RWPE2 (cell line): Measurements from ENCODE around the gene MEG3.
A peak's percentile ranks its signal among the peaks of the same experiment; 100 is the strongest.

ENCODE experiments used
- ATAC-seq: fragments of 200-7000 bp; cut with Tn5 transposase; 3 replicates; pipeline ENCODE4 v1.9.1; 2021; ENCODE audit warnings: low read depth
- DNase-seq: peaks from one replicate; pipeline ENCODE4 v3.0.0-alpha.2; 2020; ENCODE audit warnings: low spot score
- H3K27ac ChIP-seq: fragments of 450-650 bp; 2 replicates; pipeline ENCODE4 v1.5.1; 2017; ENCODE audit warnings: mild to moderate bottlenecking; ENCODE audit not compliant: poor library complexity, severe bottlenecking
- H3K27me3 ChIP-seq: fragments of 250-450 bp; sonication (Bioruptor Pico); 2 replicates; pipeline ENCODE4 v1.5.1; 2021; ENCODE audit warnings: mild to moderate bottlenecking, moderate library complexity; ENCODE audit not compliant: insufficient read depth, poor library complexity, severe bottlenecking
- H3K36me3 ChIP-seq: fragments of 250-450 bp; sonication (Bioruptor Pico); 2 replicates; pipeline ENCODE4 v1.5.1; 2020; ENCODE audit warnings: low read depth, mild to moderate bottlenecking, moderate library complexity
- H3K4me1 ChIP-seq: fragments of 250-450 bp; sonication (Bioruptor Pico); 2 replicates; pipeline ENCODE4 v1.5.1; 2021; ENCODE audit warnings: mild to moderate bottlenecking, moderate library complexity; ENCODE audit not compliant: insufficient read depth, poor library complexity, severe bottlenecking
- H3K4me3 ChIP-seq: fragments of 250-450 bp; sonication (Bioruptor Pico); 2 replicates; pipeline ENCODE4 v1.5.1; 2021; ENCODE audit warnings: mild to moderate bottlenecking, moderate library complexity; ENCODE audit not compliant: severe bottlenecking
- H3K9me3 ChIP-seq: fragments of 250-450 bp; sonication (Bioruptor Pico); 2 replicates; pipeline ENCODE4 v1.5.1; 2021; ENCODE audit warnings: mild to moderate bottlenecking, moderate library complexity; ENCODE audit not compliant: severe bottlenecking
- CTCF ChIP-seq: fragments of 450-650 bp; IDR thresholded peaks from one replicate; pipeline ENCODE4 v1.5.1; 2017; ENCODE audit warnings: mild to moderate bottlenecking, moderate library complexity; ENCODE audit not compliant: poor library complexity, severe bottlenecking

MEG3 gene

DNA sequence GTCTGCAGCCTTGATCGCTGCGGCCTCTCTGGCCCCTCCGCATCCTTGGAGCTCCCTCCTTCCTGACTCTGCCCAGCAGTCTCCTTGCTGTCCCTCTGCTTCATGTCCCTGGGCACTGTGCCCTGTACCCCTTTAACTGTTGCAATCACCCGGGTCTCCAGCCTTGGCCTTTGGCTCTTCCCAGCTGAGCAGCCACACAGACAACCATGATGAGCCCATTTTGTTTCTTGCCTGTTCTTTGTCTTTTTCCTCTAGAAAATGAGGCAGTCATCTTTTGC lies 40.6 kb upstream of the MEG3 start:
- no peak overlapping the region for H3K4me3 ChIP-seq
- H3K27me3 ChIP-seq: no peaks in the 10 kb centered on the region
- H3K36me3 ChIP-seq: no peaks in the 10 kb centered on the region
- H3K9me3 ChIP-seq: no peaks in the 10 kb centered on the region
- H3K27ac ChIP-seq: no peak overlapping the region
- DNase-seq (peak; percentile 54), ATAC-seq (no peak)
- no peak for TF ChIP-seq CTCF
- no peaks in the 10 kb centered on the region for H3K4me1 ChIP-seq

GRCh38 chr14:100785626-100786025 lies 40.3 kb upstream of the MEG3 start:
- Histone ChIP-seq H3K27ac (no peak overlapping the region), H3K4me1 (no peaks in the 10 kb centered on the region), H3K36me3 (no peaks in the 10 kb centered on the region), H3K4me3 (no peak overlapping the region), H3K9me3 (no peaks in the 10 kb centered on the region), H3K27me3 (no peaks in the 10 kb centered on the region)
- DNase-seq (peak; percentile 60), ATAC-seq (no peak)
- no peak for TF ChIP-seq CTCF

GRCh38 chr14:100786131-100786530 lies 39.8 kb upstream of the MEG3 start:
- peak; percentile 45 for DNase-seq
- TF ChIP-seq CTCF: no peak
- Histone ChIP-seq H3K27ac (no peak overlapping the region), H3K36me3 (no peaks in the 10 kb centered on the region), H3K27me3 (no peaks in the 10 kb centered on the region), H3K4me3 (no peak overlapping the region), H3K4me1 (no peaks in the 10 kb centered on the region), H3K9me3 (no peaks in the 10 kb centered on the region)
- no peak for ATAC-seq

DNA sequence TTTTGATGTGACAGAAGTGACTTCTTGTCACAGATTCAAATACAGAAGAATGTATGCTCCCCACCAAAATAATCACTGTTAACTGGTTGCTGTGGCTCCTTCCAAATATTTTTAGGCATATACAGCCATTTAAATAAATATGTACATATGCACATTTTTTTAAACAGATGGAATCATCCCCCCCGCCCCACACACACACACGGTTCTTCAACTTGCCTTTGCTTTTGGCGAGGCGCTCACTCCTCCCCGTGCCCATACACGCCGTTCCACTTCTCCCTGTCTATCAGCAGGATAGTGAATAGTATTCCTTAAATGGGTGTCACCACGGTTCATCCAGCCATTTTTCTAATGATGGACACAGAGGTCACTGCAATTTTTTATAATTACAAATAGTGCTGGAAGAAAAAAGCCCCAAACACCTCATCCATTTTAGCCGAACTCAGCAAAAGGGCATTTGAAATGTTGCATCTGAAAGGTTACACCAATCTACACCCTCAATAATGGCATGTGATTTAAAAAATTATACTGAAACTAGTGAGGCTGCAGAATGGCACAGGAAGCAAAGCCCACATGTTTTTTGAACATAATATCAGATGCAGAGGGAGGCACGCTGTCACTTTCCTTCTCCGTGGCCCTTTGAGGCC lies 39.2 kb upstream of the MEG3 start:
- no peak for DNase-seq
- Histone ChIP-seq H3K4me1 (no peaks in the 10 kb centered on the region), H3K36me3 (no peaks in the 10 kb centered on the region), H3K9me3 (no peaks in the 10 kb centered on the region), H3K27me3 (no peaks in the 10 kb centered on the region), H3K4me3 (no peak overlapping the region), H3K27ac (no peak overlapping the region)
- TF ChIP-seq CTCF: no peak
- ATAC-seq: no peak

DNA sequence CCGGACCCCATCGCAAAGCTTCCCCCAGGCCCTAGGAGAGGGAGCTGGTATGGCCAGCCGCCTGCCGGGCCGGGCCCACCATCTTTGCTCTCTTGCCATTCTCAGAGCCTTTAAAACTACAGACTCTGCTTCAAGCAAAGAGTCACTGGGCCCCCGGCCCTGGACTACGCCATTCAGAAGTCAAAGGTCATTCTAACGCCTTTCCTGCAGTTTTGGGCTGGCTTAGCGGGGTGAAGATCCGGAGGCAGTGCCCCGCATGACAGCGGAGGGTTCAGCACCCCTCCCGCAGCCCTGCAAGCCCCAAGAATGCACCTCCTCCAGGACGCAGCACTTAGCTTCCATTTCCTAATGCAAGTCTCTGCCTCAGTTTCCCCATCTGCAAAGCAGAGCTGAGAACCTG lies 38.3 kb upstream of the MEG3 start:
- H3K36me3 ChIP-seq: no peaks in the 10 kb centered on the region
- ATAC-seq (no peak), DNase-seq (no peak)
- no peak overlapping the region for H3K4me3 ChIP-seq
- no peak overlapping the region for H3K27ac ChIP-seq
- H3K4me1 ChIP-seq: no peaks in the 10 kb centered on the region
- H3K9me3 ChIP-seq: no peaks in the 10 kb centered on the region
- no peaks in the 10 kb centered on the region for H3K27me3 ChIP-seq
- no peak for TF ChIP-seq CTCF
